ENCODE measurements around the gene SPEG.
A peak's percentile ranks its signal among the peaks of the same experiment; 100 is the strongest.

SPEG gene

GRCh38 chr2:219499058-219499307, 64.3 kb downstream of the SPEG start:
- Histone ChIP-seq H3K36me3 (ENCODE audit: control insufficient read depth, low read length) (no peaks in the 10 kb centered on the region), H3K4me3 (ENCODE audit: low read length) (peak overlapping the region; percentile 86), H3K27me3 (ENCODE audit: control insufficient read depth, low read length) (peaks cover 30% of the 10 kb centered on the region), H3F3A (ENCODE audit: control insufficient read depth, insufficient read depth) (no peaks in the 10 kb centered on the region), H3K4me2 (ENCODE audit: low read length) (peak overlapping the region; percentile 91), H3K4me1 (ENCODE audit: control insufficient read depth, low read length) (peaks cover 30% of the 10 kb centered on the region), H3K9me2 (replicated peaks; ENCODE audit: control insufficient read depth, low read length) (no peaks in the 10 kb centered on the region), H4K20me1 (ENCODE audit: control insufficient read depth, insufficient read depth, low read depth, low read length) (no peaks in the 10 kb centered on the region), H3K79me2 (ENCODE audit: control insufficient read depth, low read length) (peaks cover 10% of the 10 kb centered on the region; the same call in 1 of the 2 replicates), H3K27ac (ENCODE audit: low read depth, low read length) (no peak overlapping the region), H3K9me3 (ENCODE audit: control insufficient read depth, insufficient read depth, low read length) (no peaks in the 10 kb centered on the region)
- TF ChIP-seq EZH2phosphoT487 (IDR thresholded peaks at IDR 0.05; ENCODE audit: borderline replicate concordance, low read length) (no peak), CTCF (IDR thresholded peaks at IDR 0.05; ENCODE audit: low read depth, low read length, poor library complexity, severe bottlenecking) (no peak)

GRCh38 chr2:219499555-219499954, 64.9 kb downstream of the SPEG start:
- Histone ChIP-seq H4K20me1 (ENCODE audit: control insufficient read depth, insufficient read depth, low read depth, low read length) (no peaks in the 10 kb centered on the region), H3K4me2 (ENCODE audit: low read length) (peak overlapping the region; percentile 91), H3K36me3 (ENCODE audit: control insufficient read depth, low read length) (no peaks in the 10 kb centered on the region), H3K4me3 (ENCODE audit: low read length) (peak overlapping the region; percentile 86), H3K27me3 (ENCODE audit: control insufficient read depth, low read length) (peaks cover 30% of the 10 kb centered on the region), H3K9me2 (replicated peaks; ENCODE audit: control insufficient read depth, low read length) (no peaks in the 10 kb centered on the region), H3F3A (ENCODE audit: control insufficient read depth, insufficient read depth) (no peaks in the 10 kb centered on the region), H3K4me1 (ENCODE audit: control insufficient read depth, low read length) (peaks cover 30% of the 10 kb centered on the region), H3K79me2 (ENCODE audit: control insufficient read depth, low read length) (peaks cover 10% of the 10 kb centered on the region; the same call in 1 of the 2 replicates), H3K27ac (ENCODE audit: low read depth, low read length) (no peak overlapping the region), H3K9me3 (ENCODE audit: control insufficient read depth, insufficient read depth, low read length) (no peaks in the 10 kb centered on the region)
- no peak for TF ChIP-seq CTCF (IDR thresholded peaks at IDR 0.05; ENCODE audit: low read depth, low read length, poor library complexity, severe bottlenecking)

GRCh38 chr2:219500135-219500534, 65.5 kb downstream of the SPEG start:
- peaks cover 30% of the 10 kb centered on the region for H3K4me1 ChIP-seq (ENCODE audit: control insufficient read depth, low read length)
- H3K9me3 ChIP-seq (ENCODE audit: control insufficient read depth, insufficient read depth, low read length) = no peaks in the 10 kb centered on the region
- no peak overlapping the region for H3K27ac ChIP-seq (ENCODE audit: low read depth, low read length)
- H3K36me3 ChIP-seq (ENCODE audit: control insufficient read depth, low read length) = no peaks in the 10 kb centered on the region
- peaks cover 24% of the 10 kb centered on the region for H3K27me3 ChIP-seq (ENCODE audit: control insufficient read depth, low read length)
- no peaks in the 10 kb centered on the region for H3K9me2 ChIP-seq (replicated peaks; ENCODE audit: control insufficient read depth, low read length)
- H3K79me2 ChIP-seq (ENCODE audit: control insufficient read depth, low read length) = peaks cover 10% of the 10 kb centered on the region; the same call in 1 of the 2 replicates
- H3F3A ChIP-seq (ENCODE audit: control insufficient read depth, insufficient read depth) = no peaks in the 10 kb centered on the region
- H4K20me1 ChIP-seq (ENCODE audit: control insufficient read depth, insufficient read depth, low read depth, low read length) = no peaks in the 10 kb centered on the region
- no peak overlapping the region for H3K4me3 ChIP-seq (ENCODE audit: low read length)
- H3K4me2 ChIP-seq (ENCODE audit: low read length) = peak overlapping the region; percentile 91
- TF ChIP-seq CTCF (IDR thresholded peaks at IDR 0.05; ENCODE audit: low read depth, low read length, poor library complexity, severe bottlenecking) (peak; percentile 72), EZH2phosphoT487 (IDR thresholded peaks at IDR 0.05; ENCODE audit: borderline replicate concordance, low read length) (no peak)

- H3K27me3 ChIP-seq (ENCODE audit: control insufficient read depth, low read length) = peaks cover 14% of the 10 kb centered on the region
Observed at GRCh38 chr2:219501849-219502248, 67.2 kb downstream of the SPEG start.

More at GRCh38 chr2:219501849-219502248, 67.2 kb downstream of the SPEG start:
- no peak overlapping the region for H3K4me3 ChIP-seq (ENCODE audit: low read length)
- no peaks in the 10 kb centered on the region for H4K20me1 ChIP-seq (ENCODE audit: control insufficient read depth, insufficient read depth, low read depth, low read length)
- H3K27ac ChIP-seq (ENCODE audit: low read depth, low read length) = no peak overlapping the region
- TF ChIP-seq EZH2phosphoT487 (IDR thresholded peaks at IDR 0.05; ENCODE audit: borderline replicate concordance, low read length) (no peak), CTCF (IDR thresholded peaks at IDR 0.05; ENCODE audit: low read depth, low read length, poor library complexity, severe bottlenecking) (no peak)
- no peak overlapping the region for H3K4me2 ChIP-seq (ENCODE audit: low read length)
- peaks cover 10% of the 10 kb centered on the region; the same call in 1 of the 2 replicates for H3K79me2 ChIP-seq (ENCODE audit: control insufficient read depth, low read length)
- H3K36me3 ChIP-seq (ENCODE audit: control insufficient read depth, low read length) = no peaks in the 10 kb centered on the region
- no peaks in the 10 kb centered on the region for H3K9me3 ChIP-seq (ENCODE audit: control insufficient read depth, insufficient read depth, low read length)
- peaks cover 22% of the 10 kb centered on the region for H3K4me1 ChIP-seq (ENCODE audit: control insufficient read depth, low read length)
- no peaks in the 10 kb centered on the region for H3K9me2 ChIP-seq (replicated peaks; ENCODE audit: control insufficient read depth, low read length)
- H3F3A ChIP-seq (ENCODE audit: control insufficient read depth, insufficient read depth) = no peaks in the 10 kb centered on the region

All from DOHH2 (cell line).